Liver (tissue), 9 donors: ENCODE measurements around the gene RNF220. TPM values are rescaled to one million over a fixed set of nuclear protein-coding genes. Genes with fewer than 3 reads are reported as not detected.

Experiments used
- DNase-seq: peaks from one replicate; pipeline ENCODE4 v3.0.0-alpha.2; 2017; ENCODE audit warnings: low spot score
- H3K27ac ChIP-seq, 2 donors: one replicate each; pipeline ENCODE4 v1.7.0; 2013; ENCODE audit warnings: inconsistent platforms in 2 of 2, low read length in 2 of 2, control low read depth in 1 of 2, low read depth in 1 of 2, mild to moderate bottlenecking in 1 of 2
- H3K27me3 ChIP-seq, 4 donors: one replicate each; pipeline versions ENCODE4 v1.6.1 to v1.7.0; 2013; ENCODE audit warnings: low read length in 3 of 4, inconsistent platforms in 1 of 4, mild to moderate bottlenecking in 1 of 4, moderate library complexity in 1 of 4; ENCODE audit not compliant: control insufficient read depth in 4 of 4, insufficient read depth in 4 of 4
- H3K36me3 ChIP-seq, 4 donors: one replicate each; pipeline versions ENCODE4 v1.6.1 to v1.7.0; 2013; ENCODE audit warnings: low read length in 3 of 4, mild to moderate bottlenecking in 3 of 4, low read depth in 1 of 4, moderate library complexity in 1 of 4; ENCODE audit not compliant: control insufficient read depth in 4 of 4, insufficient read depth in 3 of 4
- H3K4me1 ChIP-seq, 4 donors: one replicate each; pipeline versions ENCODE4 v1.6.1 to v1.7.0; 2013; ENCODE audit warnings: low read length in 3 of 4, mild to moderate bottlenecking in 3 of 4, moderate library complexity in 1 of 4; ENCODE audit not compliant: control insufficient read depth in 4 of 4, insufficient read depth in 4 of 4
- H3K4me3 ChIP-seq, 3 donors: one replicate each; pipeline versions ENCODE4 v1.6.1 to v1.7.0; 2013; ENCODE audit warnings: low read length in 3 of 3, control low read depth in 1 of 3, low read depth in 1 of 3, mild to moderate bottlenecking in 1 of 3
- H3K9ac ChIP-seq, 2 donors: one replicate each; pipeline ENCODE4 v1.7.0; 2013; ENCODE audit warnings: low read length in 2 of 2, mild to moderate bottlenecking in 2 of 2, moderate library complexity in 2 of 2, control low read depth in 1 of 2, low read depth in 1 of 2
- H3K9me3 ChIP-seq, 4 donors: one replicate each; pipeline versions ENCODE4 v1.6.1 to v1.7.0; 2013; ENCODE audit warnings: low read length in 3 of 4; ENCODE audit not compliant: control insufficient read depth in 4 of 4
- EGR1 ChIP-seq, 2 donors: IDR thresholded peaks; 2 replicates each; pipeline ENCODE4 v1.6.1; 2016 to 2018; ENCODE audit warnings: antibody characterized with exemption in 2 of 2, low read depth in 2 of 2
- FOXA1 ChIP-seq: IDR thresholded peaks from 2 replicates; pipeline ENCODE4 v1.6.1; 2016; ENCODE audit warnings: antibody characterized with exemption
- GABPA ChIP-seq, 2 donors: IDR thresholded peaks in 1 of 2; conservative IDR thresholded peaks in 1 of 2; 2 replicates each; pipeline ENCODE4 v1.6.1; 2016; ENCODE audit warnings: antibody characterized with exemption in 2 of 2, mild to moderate bottlenecking in 1 of 2, moderate library complexity in 1 of 2
- HNF4A ChIP-seq, 2 donors: conservative IDR thresholded peaks; 2 replicates each; pipeline ENCODE4 v1.6.1; 2016; ENCODE audit warnings: antibody characterized with exemption in 2 of 2, mild to moderate bottlenecking in 2 of 2
- HNF4G ChIP-seq: IDR thresholded peaks from 2 replicates; pipeline ENCODE4 v1.6.1; 2016; ENCODE audit warnings: antibody characterized with exemption
- JUND ChIP-seq, 2 donors: IDR thresholded peaks; 2 replicates each; pipeline ENCODE4 v1.6.1; 2016; ENCODE audit warnings: antibody characterized with exemption in 2 of 2
- NR2F2 ChIP-seq: IDR thresholded peaks from 2 replicates; pipeline ENCODE4 v1.6.1; 2016; ENCODE audit warnings: antibody characterized with exemption
- RAD21 ChIP-seq, 2 donors: IDR thresholded peaks; 2 replicates each; pipeline ENCODE4 v1.6.1; 2016; ENCODE audit warnings: antibody characterized with exemption in 2 of 2, mild to moderate bottlenecking in 2 of 2
- RXRA ChIP-seq, 2 donors: IDR thresholded peaks; 2 replicates each; pipeline ENCODE4 v1.6.1; 2017 to 2018; ENCODE audit warnings: antibody characterized with exemption in 2 of 2, mild to moderate bottlenecking in 1 of 2
- TAF1 ChIP-seq: conservative IDR thresholded peaks from 2 replicates; pipeline ENCODE4 v1.6.1; 2016; ENCODE audit warnings: antibody characterized with exemption, mild to moderate bottlenecking
- YY1 ChIP-seq: IDR thresholded peaks from 2 replicates; pipeline ENCODE4 v1.6.1; 2016; ENCODE audit warnings: antibody characterized with exemption, mild to moderate bottlenecking
- WGBS: extraction: QIAGEN DNeasy Blood & Tissue Kit; methylation state at CpG from one replicate; pipeline ENCODE4 v1.1.7; 2013; 5-methylcytosine and 5-hydroxymethylcytosine counted together
- polyA plus RNA-seq, 2 donors: library from polyadenylated mRNA; stranded (reverse) in 1 of 2; unstranded in 1 of 2; fragments of 200-250 nt in 1 of 2; fragments of >200 nt in 1 of 2; fragmentation: Nextera tagmentation in 1 of 2; extraction: Ambion mirVana in 1 of 2; gene quantifications; one replicate each; pipeline versions ENCODE4 v1.2.1 to v1.2.3, GENCODE V29; 2013 to 2015
- total RNA-seq, 2 donors: library from RNA; depleted of rRNA; stranded (reverse); fragments of >200 nt; gene quantifications; one replicate each; pipeline ENCODE4 v1.2.3, GENCODE V29; 2014
- TF ChIP-seq, protein P1 (sequence below): IDR thresholded peaks from 2 replicates; pipeline ENCODE4 v1.6.1; 2016; ENCODE audit warnings: antibody characterized with exemption
- TF ChIP-seq, protein P2 (sequence below): IDR thresholded peaks from 2 replicates; pipeline ENCODE4 v1.6.1; 2016; ENCODE audit warnings: antibody characterized with exemption, mild to moderate bottlenecking
- TF ChIP-seq, protein P3 (sequence below): fragments of 150-350 bp; IDR thresholded peaks from 2 replicates; pipeline ENCODE4 v1.5.1; 2017; ENCODE audit warnings: improper control_type of control experiment, low read depth, low read length; ENCODE audit not compliant: missing input control
- TF ChIP-seq, protein P4 (sequence below): IDR thresholded peaks from 2 replicates; pipeline ENCODE4 v1.6.1; 2016; ENCODE audit warnings: antibody characterized with exemption
- donor health status: healthy.
- donor health status: healthy.
- donor health status: healthy.
- donor health status: healthy.
- donor health status: healthy.

RNF220 gene
- total and polyA plus RNA-seq, 4 donors, result 18.2 to 35.8 (median 26.1) TPM

DNA sequence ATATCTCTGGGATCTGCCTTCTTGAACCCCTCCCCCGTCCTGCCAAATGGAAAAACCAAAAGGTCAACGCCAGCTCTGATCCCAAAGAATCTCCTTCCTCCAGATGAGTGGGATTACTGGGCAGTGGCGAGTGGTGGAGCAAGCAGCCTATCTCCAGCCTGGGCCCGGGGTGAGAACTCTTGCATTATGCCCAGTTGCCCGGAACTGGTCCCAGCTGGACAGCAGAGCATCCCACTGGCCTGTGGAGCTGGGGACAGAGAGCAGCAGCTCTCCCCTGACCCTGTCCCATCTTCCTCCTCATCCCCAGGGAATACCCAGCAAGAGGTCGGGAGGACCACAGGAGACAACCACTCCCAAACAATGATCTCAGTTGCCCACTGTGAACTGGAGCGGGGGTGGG lies 138.7 kb downstream of the RNF220 start:
- TF ChIP-seq YY1 (no peak), HNF4A (conservative IDR thresholded peaks at IDR 0.05) (no peak), RAD21 (IDR thresholded peaks at IDR 0.05) (no peak), EGR1 (IDR thresholded peaks at IDR 0.05; ENCODE audit: low read depth in 2 of 2) (no peak), GABPA (IDR thresholded peaks at IDR 0.05 in 1 of 2, conservative IDR thresholded peaks at IDR 0.05 in 1 of 2) (no peak)
- Histone ChIP-seq H3K9me3 (no peaks in the 10 kb centered on the region), H3K36me3 (no peaks in the 10 kb centered on the region), H3K4me1 (no peaks in the 10 kb centered on the region), H3K4me3 (no peak overlapping the region), H3K27ac (no peak overlapping the region), H3K27me3 (peaks cover 0 to 4% (median 0%) of the 10 kb centered on the region in 4 donors), H3K9ac (no peak overlapping the region)
- WGBS, result 52% methylated on average over 7 of the region's 7 CpGs
- no peak for DNase-seq

DNA sequence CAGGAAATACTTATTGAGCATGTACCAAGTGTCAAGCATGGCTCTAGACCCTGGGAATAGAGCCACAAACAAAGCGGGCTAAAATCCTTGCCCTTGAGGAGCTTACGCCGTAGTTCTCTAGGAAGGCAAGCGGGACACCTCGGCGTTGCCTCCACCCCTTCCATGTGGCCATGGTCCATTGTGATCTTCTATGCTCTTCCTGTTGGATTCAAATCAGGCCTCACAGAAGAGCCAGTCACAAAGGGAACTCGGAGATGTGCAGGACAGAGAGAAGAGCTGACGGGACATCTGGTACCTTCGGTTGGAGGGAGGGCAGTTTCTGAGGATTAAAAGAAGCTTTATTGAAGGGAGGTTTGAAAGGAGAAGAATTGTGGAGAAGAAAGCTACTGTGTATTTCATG lies 139.9 kb downstream of the RNF220 start:
- Histone ChIP-seq H3K27me3 (peaks cover 0 to 4% (median 0%) of the 10 kb centered on the region in 4 donors), H3K36me3 (no peaks in the 10 kb centered on the region), H3K27ac (no peak overlapping the region), H3K9me3 (no peaks in the 10 kb centered on the region), H3K4me3 (no peak overlapping the region), H3K4me1 (no peaks in the 10 kb centered on the region), H3K9ac (no peak overlapping the region)
- 84% methylated on average over 9 of the region's 9 CpGs for WGBS
- no peak for DNase-seq
- TF ChIP-seq HNF4A (conservative IDR thresholded peaks at IDR 0.05) (no peak), NR2F2 (no peak), YY1 (no peak), TAF1 (no peak), FOXA1 (no peak), RAD21 (IDR thresholded peaks at IDR 0.05) (no peak), HNF4G (no peak), RXRA (IDR thresholded peaks at IDR 0.05) (no peak), EGR1 (IDR thresholded peaks at IDR 0.05; ENCODE audit: low read depth in 2 of 2) (no peak)
- TF ChIP-seq, protein P1, sequence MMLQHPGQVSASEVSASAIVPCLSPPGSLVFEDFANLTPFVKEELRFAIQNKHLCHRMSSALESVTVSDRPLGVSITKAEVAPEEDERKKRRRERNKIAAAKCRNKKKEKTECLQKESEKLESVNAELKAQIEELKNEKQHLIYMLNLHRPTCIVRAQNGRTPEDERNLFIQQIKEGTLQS, result no peak
- TF ChIP-seq, protein P2, sequence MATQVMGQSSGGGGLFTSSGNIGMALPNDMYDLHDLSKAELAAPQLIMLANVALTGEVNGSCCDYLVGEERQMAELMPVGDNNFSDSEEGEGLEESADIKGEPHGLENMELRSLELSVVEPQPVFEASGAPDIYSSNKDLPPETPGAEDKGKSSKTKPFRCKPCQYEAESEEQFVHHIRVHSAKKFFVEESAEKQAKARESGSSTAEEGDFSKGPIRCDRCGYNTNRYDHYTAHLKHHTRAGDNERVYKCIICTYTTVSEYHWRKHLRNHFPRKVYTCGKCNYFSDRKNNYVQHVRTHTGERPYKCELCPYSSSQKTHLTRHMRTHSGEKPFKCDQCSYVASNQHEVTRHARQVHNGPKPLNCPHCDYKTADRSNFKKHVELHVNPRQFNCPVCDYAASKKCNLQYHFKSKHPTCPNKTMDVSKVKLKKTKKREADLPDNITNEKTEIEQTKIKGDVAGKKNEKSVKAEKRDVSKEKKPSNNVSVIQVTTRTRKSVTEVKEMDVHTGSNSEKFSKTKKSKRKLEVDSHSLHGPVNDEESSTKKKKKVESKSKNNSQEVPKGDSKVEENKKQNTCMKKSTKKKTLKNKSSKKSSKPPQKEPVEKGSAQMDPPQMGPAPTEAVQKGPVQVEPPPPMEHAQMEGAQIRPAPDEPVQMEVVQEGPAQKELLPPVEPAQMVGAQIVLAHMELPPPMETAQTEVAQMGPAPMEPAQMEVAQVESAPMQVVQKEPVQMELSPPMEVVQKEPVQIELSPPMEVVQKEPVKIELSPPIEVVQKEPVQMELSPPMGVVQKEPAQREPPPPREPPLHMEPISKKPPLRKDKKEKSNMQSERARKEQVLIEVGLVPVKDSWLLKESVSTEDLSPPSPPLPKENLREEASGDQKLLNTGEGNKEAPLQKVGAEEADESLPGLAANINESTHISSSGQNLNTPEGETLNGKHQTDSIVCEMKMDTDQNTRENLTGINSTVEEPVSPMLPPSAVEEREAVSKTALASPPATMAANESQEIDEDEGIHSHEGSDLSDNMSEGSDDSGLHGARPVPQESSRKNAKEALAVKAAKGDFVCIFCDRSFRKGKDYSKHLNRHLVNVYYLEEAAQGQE, result no peak
- TF ChIP-seq, protein P3, sequence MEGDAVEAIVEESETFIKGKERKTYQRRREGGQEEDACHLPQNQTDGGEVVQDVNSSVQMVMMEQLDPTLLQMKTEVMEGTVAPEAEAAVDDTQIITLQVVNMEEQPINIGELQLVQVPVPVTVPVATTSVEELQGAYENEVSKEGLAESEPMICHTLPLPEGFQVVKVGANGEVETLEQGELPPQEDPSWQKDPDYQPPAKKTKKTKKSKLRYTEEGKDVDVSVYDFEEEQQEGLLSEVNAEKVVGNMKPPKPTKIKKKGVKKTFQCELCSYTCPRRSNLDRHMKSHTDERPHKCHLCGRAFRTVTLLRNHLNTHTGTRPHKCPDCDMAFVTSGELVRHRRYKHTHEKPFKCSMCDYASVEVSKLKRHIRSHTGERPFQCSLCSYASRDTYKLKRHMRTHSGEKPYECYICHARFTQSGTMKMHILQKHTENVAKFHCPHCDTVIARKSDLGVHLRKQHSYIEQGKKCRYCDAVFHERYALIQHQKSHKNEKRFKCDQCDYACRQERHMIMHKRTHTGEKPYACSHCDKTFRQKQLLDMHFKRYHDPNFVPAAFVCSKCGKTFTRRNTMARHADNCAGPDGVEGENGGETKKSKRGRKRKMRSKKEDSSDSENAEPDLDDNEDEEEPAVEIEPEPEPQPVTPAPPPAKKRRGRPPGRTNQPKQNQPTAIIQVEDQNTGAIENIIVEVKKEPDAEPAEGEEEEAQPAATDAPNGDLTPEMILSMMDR, result no peak

DNA sequence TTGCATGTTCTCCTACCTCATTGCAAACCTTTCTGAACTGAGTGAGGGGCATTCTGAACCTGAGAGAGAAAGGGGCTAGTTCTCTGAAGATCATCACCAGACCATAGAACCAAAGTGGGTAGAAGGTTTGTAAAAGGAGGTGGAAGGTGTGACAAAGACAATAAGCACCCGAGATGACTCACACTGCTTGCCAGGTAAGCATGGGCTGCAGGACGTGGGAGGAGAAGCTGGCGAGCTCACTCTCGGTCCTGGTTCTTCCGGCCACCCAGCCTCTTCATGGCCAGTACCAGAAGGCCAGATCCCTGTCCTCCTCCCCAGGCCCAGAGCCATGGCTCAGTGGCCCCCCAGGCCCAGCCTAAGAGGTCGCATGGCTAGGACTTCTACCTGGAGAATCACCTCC lies 140.9 kb downstream of the RNF220 start:
- no peaks in the 10 kb centered on the region for H3K36me3 ChIP-seq
- no peak overlapping the region for H3K27ac ChIP-seq
- no peak for DNase-seq
- no peak overlapping the region for H3K9ac ChIP-seq
- H3K9me3 ChIP-seq, result no peaks in the 10 kb centered on the region
- 66% methylated on average over 6 of the region's 6 CpGs for WGBS
- peaks cover 0 to 4% (median 0%) of the 10 kb centered on the region in 4 donors for H3K27me3 ChIP-seq
- H3K4me3 ChIP-seq, result no peak overlapping the region
- no peaks in the 10 kb centered on the region for H3K4me1 ChIP-seq
- TF ChIP-seq, protein P2, result no peak
- TF ChIP-seq NR2F2 (no peak), HNF4G (no peak), JUND (IDR thresholded peaks at IDR 0.05) (no peak), EGR1 (IDR thresholded peaks at IDR 0.05; ENCODE audit: low read depth in 2 of 2) (no peak), YY1 (no peak), TAF1 (no peak), FOXA1 (no peak)
- TF ChIP-seq, protein P4, sequence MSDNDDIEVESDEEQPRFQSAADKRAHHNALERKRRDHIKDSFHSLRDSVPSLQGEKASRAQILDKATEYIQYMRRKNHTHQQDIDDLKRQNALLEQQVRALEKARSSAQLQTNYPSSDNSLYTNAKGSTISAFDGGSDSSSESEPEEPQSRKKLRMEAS, result no peak
- TF ChIP-seq, protein P3, result no peak
